HG03439 (cell line): ENCODE measurements around the gene SLC2A9.
"Not testable (repeated sequence)": the region's sequence is repeated elsewhere in the genome, so short reads cannot be mapped to it uniquely, and the experiment has no call there.

ENCODE experiments used
- ATAC-seq: cut with Tn5 transposase; IDR thresholded peaks from one replicate; pipeline ENCODE4 v1.9.1; 2021; ENCODE audit warnings: mild to moderate bottlenecking, moderate library complexity; ENCODE audit not compliant: unreplicated experiment

The SLC2A9 gene

DNA sequence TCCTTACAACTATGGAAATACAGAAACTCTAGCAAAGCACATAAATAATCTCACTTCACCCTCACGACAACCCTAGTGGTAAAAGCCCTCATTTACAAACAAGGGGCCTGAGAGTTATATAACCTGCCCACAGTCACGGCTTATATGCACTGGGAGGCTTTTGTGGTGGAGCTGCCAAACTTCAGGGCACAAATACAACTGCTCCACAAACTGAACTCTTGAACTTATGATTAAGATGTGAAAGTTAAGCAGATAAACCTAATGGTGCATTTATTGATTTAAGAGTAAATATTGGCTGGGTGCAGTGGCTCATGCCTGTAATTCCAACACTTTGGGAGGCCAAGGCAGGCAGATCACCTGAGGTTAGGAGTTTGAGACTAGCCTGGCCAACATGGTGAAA, 19.0 kb downstream of the SLC2A9 start:
- no peak for ATAC-seq

DNA sequence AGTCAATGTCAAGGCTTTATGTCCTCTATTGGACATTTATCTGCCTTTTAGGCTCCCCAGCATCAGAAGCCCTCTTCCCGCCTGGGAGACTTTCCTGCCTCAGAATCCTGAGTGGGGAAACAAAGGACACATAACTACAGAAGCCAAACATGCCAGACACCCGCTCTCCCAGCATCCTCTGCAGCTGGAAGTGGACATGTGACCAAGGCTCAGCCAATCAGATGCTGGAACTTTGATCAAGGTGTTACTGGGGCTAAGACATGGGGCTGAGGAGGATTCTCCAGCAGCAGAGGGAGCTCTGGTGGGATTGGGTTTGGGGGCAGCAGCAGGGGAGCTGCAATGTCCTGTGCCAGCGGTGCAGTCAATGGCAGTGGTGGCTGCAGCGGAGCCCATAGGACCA, 19.5 kb downstream of the SLC2A9 start:
- ATAC-seq, result no peak

DNA sequence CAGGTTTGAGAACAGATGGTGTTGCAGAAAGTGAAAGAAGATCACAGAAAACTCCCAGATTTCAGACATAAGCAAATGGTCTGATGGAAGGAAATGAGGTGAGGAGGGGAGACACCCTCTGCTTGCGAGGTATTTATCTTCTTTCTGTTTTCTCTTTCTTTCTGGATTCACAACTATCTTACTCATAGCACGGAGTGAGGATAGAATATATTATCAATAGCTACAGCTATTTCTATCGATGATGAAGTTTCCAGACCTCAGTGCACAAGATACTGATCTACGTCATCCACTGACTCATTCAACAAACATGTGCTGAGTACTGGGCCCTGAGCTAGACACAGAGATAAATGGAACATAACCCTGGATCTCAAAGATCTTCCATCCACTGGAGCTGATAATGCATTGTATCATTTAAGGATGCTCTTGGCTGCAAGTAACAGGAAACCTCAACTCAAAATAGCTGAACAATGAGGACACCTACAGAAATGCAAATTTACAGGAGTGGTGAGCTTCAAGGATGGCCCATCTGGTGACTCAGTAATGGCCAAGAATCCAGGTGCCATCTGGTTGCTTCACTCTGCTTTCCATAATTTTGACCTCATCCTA, 21.2 kb downstream of the SLC2A9 start:
- ATAC-seq, result peak; percentile 53

DNA sequence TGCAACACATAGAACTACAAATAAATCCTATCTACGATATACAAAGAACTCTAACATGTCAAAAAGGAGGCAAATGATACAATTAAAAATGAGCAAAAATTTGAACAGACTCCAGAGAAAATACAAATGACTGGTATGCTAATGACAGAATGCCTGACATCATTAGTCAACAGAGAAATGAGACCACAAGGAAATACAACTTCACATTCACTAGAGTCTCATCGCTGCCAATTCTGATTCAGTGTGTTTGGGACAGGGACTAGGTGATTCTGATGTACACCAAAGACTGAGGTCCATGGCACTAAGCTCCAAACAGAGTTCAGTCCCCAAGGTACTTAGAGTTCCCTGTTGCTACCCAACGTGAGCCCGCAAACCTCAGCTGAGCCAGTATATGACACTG, 23.4 kb downstream of the SLC2A9 start:
- ATAC-seq, result no peak

DNA sequence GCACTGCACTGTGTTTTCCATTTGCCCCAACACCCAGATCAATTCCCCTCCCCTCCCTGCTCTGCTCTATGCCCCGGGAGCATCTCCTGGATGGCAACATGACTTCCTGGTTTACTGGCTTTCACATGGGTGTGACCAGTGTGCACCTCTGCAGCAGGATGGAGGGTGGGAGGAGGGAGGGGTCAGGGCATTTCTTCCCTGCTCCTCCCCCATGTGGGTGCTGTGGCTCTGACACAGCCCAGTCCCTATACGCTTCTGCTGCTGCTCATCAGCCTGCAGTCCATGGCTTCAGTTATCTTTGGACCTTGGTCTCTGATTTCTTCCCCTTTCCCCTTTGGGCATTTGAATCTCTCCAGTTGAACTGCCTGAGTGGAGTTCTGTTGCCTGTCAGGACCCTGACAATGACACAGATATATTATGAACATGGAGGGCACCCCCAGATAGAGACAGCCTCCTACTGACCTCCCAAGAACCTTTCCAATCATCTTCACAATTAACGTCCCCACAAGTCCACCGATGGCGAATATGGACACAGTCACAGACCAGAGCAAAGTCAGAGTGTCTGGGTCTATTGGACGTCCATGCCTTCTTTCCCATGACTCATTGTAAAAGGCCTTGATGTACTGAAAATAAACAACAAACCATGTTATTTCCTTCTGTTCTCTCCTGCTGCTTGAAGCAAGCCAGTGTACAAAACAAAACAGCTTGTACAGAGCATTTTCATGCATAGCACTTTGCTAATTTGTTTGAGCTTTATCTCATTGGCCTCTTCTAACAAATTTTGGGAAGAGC, 24.8 kb downstream of the SLC2A9 start:
- no peak for ATAC-seq

DNA sequence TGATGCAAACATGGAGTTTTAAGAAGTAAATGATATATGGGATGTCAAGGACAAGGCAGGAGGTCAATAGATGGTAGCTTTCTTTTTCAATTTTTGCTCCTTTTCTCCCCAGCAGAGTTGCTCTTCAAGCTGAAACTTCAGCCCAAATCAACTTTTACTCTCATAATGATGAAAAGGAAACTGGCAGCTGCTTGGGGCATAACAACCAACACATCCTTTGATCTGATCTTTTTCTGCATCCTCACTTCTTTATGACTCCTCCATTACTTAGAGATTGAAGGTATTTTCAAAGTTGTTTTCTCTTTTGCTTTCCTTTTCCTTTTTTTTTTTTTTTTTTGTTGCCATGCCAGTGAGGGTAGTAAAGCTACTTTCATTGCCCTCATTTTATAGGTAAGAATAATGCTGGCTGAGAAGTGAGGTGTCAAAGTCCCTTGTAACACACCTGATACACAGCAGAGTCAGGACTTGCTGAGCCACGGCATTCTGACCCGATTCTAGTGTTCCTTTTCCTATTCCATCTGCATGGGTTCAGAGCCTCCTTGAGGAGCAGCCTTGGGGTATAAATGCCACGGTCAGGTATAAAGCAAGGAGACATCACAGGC, 26.9 kb downstream of the SLC2A9 start:
- peak; percentile 64 for ATAC-seq

DNA sequence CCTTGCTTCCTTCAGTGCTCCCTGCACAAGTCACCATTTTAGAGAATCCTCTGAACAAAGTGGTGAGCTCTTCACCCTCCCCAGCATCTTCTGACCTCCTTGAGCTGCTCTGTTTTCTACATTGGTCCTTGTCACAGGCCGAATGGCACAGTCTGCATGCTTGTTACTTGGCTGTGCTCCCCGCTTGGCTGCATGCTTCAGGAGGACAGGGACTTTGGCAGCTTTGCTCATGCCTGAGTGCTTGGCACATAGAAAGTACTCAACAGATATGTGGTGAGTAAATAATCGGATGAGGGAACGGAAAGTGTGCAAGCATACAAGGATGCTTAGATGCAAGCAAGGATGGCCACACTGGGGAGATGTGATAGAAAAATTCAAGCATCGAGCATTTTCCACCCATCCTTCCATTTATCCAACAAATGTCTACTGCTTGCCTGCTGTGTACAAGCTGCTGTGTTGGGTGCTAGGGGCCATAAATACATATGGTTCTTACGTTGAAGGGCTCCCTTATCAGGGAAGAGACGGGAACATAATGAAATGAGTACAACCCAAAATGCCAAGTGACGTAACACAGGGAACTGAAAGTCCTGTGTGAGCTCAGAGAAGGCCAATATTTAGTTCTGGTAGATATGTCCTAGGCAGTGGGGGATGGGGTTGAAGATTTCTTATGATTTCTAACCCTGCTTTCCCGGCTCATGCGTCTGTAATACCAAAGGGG, 31.2 kb downstream of the SLC2A9 start:
- ATAC-seq, result no peak

DNA sequence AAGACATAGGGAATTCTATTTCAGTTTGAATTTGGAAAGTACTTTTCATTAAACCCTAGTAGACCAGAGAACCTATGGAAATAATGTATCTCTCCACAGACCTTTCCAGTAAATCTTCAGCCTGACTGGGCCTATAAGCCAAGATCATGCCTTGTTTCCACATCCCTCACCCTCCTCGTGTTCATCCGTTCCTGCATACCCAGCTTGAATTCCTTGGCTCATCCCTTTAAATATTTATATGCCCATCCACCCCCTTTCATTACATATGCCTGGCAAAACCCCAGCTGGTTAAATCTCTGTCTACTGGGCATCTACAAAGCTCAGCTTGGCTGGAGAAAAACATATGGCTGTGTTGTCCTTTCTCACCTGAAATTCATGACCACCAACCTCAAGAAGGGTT, 32.4 kb downstream of the SLC2A9 start:
- ATAC-seq, result no peak

DNA sequence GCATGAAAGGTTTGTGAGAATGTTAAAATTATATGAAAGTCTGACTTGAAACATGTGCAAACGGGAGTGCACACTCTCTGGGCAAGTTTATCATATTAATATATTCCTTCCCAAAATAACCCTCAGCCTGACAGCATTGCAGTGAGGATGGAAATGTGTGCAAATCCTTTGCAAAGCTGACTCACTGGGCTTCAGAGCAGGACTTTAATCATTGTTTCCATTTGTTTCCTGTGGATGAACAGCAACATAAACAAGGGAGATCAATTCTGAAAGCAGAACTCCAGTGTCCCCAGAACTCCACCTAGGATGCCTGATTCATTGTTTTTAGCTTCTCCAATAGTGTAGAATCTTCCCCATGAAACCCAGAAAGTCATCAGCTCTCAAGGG, 32.9 kb downstream of the SLC2A9 start:
- no peak for ATAC-seq

DNA sequence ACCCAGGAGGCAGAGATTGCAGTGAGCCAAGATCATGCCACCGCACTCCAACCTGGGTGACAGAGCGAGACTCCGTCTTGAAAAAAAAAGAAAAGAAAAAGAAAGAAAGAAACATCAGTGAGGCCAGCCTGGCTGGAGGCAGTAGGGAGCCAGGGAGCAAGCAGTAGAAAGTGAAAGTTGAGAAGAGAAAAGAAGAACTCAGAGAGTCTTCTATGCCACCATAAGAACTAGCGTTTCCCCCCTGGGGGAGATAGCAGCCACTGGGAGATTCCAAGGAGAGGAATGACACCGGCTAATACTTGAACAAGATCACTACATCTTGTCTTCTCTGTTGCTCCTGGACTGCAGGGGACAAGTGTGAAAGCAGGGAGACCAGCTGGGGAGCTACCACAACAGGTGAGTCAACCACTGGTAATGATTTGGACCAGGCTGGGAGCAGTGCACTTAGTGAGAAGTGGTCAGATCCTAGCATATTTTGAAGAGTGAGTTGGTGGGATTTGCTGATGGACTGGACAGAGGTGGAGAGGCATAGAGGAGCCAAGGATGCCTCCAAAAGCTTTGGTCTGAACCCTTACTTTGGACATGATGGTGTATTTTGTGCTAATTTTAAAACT, 33.4 kb downstream of the SLC2A9 start:
- no peak for ATAC-seq

DNA sequence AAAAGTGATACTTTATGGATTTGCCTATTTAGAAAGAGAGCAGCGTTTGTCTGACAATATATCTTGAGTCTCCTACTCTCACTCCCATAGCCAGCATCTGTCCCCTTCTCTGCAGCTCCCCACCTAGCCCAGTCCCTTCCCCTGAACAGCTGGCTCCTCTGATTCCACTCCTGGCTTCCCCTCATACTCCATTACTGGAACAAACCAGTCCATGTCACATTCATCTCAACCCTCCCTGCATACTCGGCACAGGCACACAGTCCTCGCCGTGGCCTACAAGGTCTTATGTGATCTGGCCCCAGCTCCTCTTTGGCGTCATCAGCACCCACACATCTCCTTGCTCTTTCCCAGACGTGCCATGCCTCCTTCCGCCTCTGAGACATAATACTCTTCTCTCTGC, 36.7 kb downstream of the SLC2A9 start:
- no peak for ATAC-seq

DNA sequence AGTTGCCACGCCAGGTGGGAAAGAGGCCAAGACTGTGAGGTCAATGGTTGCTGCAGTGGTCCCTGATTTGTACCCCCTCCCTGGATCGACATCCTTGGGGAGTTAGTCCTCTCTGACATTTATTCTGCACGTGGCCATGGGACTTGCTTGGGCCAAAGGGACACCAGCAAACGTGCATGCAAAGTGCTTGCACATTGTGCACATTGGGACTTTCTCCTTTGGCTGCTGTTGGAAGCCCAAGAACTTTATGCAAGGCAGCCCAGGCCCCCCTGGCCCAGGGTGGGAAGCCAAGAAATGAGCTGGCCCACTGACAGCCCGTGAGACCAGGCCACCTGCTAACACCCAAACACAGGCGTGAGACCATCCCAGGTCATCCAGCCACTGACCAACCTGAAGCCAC, 38.1 kb downstream of the SLC2A9 start:
- no peak for ATAC-seq

DNA sequence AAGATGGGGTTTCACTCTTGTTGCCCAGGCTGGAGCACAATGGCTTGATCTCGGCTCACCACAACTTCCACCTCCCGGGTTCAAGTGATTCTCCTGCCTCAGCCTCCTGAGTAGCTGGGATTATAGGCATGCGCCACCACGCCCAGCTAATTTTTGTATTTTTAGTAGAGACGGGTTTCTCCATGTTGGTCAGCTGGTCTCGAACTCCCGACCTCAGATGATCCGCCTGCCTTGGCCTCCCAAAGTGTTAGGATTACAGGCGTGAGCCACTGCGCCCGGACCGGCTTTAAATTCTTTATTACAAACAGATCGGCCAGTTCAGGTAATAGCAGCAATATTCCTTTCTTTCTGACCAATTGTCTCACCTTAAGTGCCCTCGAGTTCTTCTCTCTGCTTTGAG, 39.4 kb downstream of the SLC2A9 start:
- ATAC-seq, result not testable (repeated sequence)

DNA sequence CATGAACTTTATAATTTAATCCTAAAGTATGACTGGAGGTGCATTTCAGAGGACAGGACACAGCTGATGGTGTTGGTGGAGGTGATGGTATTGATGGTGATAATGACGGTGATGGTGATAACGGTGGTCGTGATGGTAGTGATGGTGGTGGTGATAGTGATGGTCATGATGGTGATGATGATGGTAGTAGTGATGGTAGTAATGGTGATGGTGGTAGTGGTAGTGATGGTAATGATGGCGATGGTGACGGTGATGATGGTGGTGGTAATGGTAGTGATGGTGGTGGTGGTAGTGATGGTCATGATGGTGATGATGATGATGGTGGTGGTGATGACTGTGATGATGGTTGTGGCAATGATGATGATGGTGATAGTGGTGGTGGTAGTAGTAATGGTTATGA, 40.4 kb downstream of the SLC2A9 start:
- no peak for ATAC-seq

DNA sequence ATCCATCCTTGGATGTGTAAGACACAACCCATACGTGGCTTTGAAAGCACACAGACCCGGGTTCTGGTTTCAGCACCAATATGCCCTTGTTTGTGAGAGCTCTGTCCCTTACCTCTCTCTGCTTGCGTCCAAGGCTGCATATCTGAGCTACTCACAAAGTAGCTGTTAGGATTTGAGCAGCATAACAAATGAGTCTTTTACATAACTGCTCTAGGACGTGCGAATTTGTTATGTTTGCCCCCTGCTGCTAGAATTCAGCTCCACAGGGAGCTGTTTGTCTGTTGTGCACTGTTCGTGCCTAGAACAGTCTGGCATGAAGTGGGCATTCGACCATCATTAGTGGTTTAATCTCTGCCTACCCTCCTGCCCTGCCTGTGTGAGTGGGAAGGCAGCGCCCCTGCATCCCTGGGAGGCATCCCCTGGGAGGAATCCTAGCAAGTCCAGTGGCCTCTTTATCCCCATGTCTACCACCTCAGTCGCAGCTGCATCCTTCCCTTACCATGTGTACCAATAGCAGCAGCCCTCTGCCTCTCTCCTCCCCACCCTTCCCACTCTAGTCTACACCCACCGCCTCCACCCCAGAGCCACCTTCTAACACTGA, 42.1 kb downstream of the SLC2A9 start:
- no peak for ATAC-seq

DNA sequence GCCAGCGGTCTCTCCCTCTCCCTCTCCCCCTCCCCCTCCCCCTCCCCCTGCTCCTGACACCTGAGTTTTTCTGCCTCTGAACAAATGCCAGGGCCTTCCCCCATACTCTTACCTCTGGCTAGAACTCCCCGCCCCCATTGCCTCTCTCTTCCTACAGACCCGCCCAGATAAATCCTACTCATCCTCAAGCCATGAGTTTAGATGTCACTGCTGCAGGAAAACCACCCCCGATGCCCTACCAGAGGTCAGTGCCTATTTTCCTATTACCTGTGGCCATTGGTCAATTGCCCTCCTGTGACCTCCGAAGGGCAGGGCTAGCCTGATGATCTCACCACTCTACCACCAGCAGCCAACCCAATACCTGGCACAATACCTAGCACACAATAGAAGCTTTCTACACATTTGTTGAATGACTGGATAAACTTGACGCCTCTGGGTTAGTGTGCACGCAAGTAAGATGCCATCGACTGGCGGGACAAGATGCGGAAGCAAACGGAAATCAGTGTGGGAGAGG, 43.7 kb downstream of the SLC2A9 start:
- no peak for ATAC-seq

DNA sequence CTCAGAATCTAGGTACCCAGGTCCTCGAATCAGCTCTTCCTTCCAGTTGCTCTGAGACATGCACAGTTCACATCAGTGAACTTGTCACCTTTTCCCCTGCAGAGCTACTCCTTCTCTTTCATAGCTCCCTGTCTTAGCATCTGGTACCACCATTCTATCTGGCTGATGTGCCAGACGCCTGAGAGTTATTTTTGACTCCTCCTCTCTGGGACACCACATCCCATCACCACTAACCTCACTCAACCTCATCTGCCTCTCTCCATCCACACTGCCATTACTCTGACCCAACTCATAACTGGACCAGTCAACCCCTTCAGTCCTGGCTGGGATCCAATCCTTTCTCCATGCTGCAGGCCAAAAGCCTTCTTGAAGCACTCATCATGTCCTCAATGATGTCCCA, 44.5 kb downstream of the SLC2A9 start:
- ATAC-seq, result no peak

DNA sequence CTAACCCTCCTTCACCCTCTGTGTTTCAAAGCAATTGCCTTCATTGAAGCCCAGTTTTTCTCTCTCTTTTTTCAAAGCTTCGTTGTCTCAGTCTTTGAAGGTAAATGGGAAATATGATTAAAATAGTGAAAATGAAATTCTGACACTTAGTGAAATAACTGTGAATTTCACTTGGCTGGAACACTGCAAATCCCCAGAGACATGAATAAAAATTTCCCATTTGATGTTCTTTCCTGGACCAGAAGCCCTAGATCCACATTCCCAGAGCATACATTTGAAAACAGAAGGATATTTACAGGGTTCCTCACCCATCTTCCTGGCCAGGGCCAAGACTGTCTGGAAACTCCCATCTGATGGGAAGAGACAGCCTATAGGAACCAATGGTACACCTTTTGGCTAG, 45.0 kb downstream of the SLC2A9 start:
- ATAC-seq, result no peak

DNA sequence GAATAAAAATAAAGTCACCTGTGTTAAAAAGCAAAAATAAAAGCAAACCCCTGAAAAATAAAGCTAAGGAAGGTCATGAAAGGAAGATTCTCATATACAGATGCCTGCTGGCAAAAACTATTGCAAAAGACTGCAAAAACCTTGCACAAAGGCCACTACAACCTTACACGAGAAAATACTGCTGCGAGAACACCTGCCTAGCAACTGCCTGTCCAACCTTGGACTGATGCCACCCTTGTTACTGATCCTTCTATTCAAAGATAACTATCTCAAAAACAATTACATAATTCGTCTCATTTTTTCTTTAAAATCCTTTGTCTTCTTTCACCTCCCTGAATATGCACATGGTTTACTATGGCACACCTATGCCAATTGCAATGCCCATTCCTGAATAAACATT, 49.6 kb downstream of the SLC2A9 start:
- ATAC-seq, result no peak

DNA sequence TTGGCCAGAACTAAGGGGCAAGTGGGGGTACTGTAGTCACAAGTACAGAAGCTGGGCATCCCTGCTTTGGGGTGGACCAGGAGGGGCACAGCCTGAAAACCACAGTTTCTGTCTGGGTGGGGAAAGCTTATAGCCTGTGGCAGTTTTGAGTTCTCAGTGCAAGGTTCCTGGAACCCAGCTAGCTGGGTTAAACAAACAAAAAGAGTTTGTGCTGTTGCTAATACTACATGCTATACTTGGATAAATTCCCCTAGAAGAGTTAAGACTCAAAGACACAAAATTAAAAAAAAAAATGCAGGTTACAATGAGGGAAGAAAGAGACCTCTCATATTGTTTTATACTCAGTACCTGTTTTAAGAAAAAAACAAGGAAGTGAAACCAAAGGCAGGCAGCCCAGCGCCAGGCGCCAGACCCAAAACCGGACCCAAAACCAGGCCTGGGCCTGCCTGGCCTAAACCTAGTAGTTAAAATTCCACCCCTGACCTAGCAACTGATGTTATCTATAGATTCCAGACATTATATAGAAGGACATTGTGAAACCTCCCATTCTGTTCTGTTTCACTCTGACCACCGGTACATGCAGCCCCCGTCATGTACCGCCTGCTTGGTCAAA, 50.8 kb downstream of the SLC2A9 start:
- peak; percentile 83 for ATAC-seq
